HepG2 (cell line): Measurements from ENCODE around the gene ABCB4. TPM values are rescaled to one million over a fixed set of nuclear protein-coding genes. Genes with fewer than 3 reads are reported as not detected.

ENCODE experiments used
- ATAC-seq: fragments of 200-7000 bp; cut with Tn5 transposase; 3 replicates; pipeline ENCODE4 v1.9.1; 2020; ENCODE audit warnings: mild to moderate bottlenecking, moderate library complexity
- BruUV-seq: library from RNA; stranded (reverse); fragments of 400-500 nt; replicated peaks from 2 replicates; lab custom pipeline; 2021; lab: Mats Ljungman, UMichigan
- CTCF ChIA-PET: fragments of 300-600 bp; formaldehyde crosslinking; extraction: SDS; loops from one replicate; lab custom pipeline; 2021; ENCODE audit warnings: low total read pairs, inconsistent platforms, low intra/inter-chr PET ratio; lab: Yijun Ruan, JAX
- POLR2A ChIA-PET: fragments of 350-600 bp; sonication (Branson Sonifier 250); formaldehyde crosslinking; loops from one replicate; lab custom pipeline; 2020; ENCODE audit warnings: antibody characterized with exemption, inconsistent platforms; lab: Yijun Ruan, JAX
- DNase-seq: peaks from one replicate; pipeline ENCODE4 v3.0.0-alpha.2; 2015; ENCODE audit warnings: low spot score
- FAIRE-seq: peaks from 3 replicates; lab custom pipeline; 2011; peaks lifted over from hg19 to GRCh38; lab: Jason Lieb, UNC
- H2AFZ ChIP-seq: one replicate; pipeline ENCODE4 v1.6.1; 2011; ENCODE audit warnings: low read length, inconsistent platforms
- H3K27ac ChIP-seq: fragments of 300-600 bp; 3 replicates; pipeline ENCODE4 v1.8.0; 2011; ENCODE audit warnings: mixed run types, mild to moderate bottlenecking, mixed read lengths, low read length, inconsistent platforms; ENCODE audit not compliant: insufficient read depth; ENCODE audit errors: extremely low read length
- H3K27me3 ChIP-seq, 2 experiments: fragments of 200-600 bp in 1 of 2; 2 replicates in 1 of 2; 3 replicates in 1 of 2; pipeline versions ENCODE4 v1.6.0 to v1.8.0; 2011; ENCODE audit warnings: low read length in 2 of 2, mild to moderate bottlenecking in 2 of 2, moderate library complexity in 2 of 2, inconsistent platforms in 1 of 2; ENCODE audit not compliant: insufficient read depth in 2 of 2, control insufficient read depth in 1 of 2
- H3K36me3 ChIP-seq, 2 experiments: fragments of 200-600 bp in 1 of 2; replicated peaks in 1 of 2; 2 replicates in 1 of 2; 3 replicates in 1 of 2; pipeline versions ENCODE4 v1.5.1 to v1.8.0; 2011; ENCODE audit warnings: low read length in 2 of 2, inconsistent platforms in 1 of 2; ENCODE audit not compliant: insufficient read depth in 2 of 2, control insufficient read depth in 1 of 2
- H3K4me1 ChIP-seq: 2 replicates; pipeline ENCODE4 v1.5.1; 2012; ENCODE audit warnings: low read length, inconsistent platforms; ENCODE audit not compliant: insufficient read depth
- H3K4me2 ChIP-seq: 2 replicates; pipeline ENCODE4 v1.6.0; 2011; ENCODE audit warnings: low read depth, low read length, inconsistent platforms
- H3K4me3 ChIP-seq, 3 experiments: fragments of 200-600 bp in 1 of 3; sonication (generic), shearing (Covaris generic) in 1 of 3; replicated peaks in 1 of 3; 2 replicates each; pipeline ENCODE4 v1.5.1; 2011 to 2016; ENCODE audit warnings: low read length in 3 of 3, inconsistent platforms in 2 of 3, low read depth in 2 of 3, mild to moderate bottlenecking in 2 of 3, control low read depth in 1 of 3, mixed read lengths in 1 of 3; ENCODE audit not compliant: insufficient read depth in 1 of 3
- H3K79me2 ChIP-seq: one replicate; pipeline ENCODE4 v1.6.1; 2011; ENCODE audit warnings: low read length, inconsistent platforms; ENCODE audit not compliant: insufficient read depth
- H3K9ac ChIP-seq: 2 replicates; pipeline ENCODE4 v1.6.0; 2011; ENCODE audit warnings: mild to moderate bottlenecking, low read depth, low read length, inconsistent platforms; ENCODE audit not compliant: insufficient read depth
- H3K9me3 ChIP-seq: 2 replicates; pipeline ENCODE4 v1.5.1; 2012; ENCODE audit warnings: mild to moderate bottlenecking, low read length
- H4K20me1 ChIP-seq: 2 replicates; pipeline ENCODE4 v1.6.0; 2011; ENCODE audit warnings: inconsistent platforms, mild to moderate bottlenecking, low read length, moderate library complexity; ENCODE audit not compliant: insufficient read depth
- NONO ChIP-seq, 2 experiments: fragments of 450-650 bp in 1 of 2; sonication (generic) in 1 of 2; formaldehyde crosslinking in 1 of 2; IDR thresholded peaks in 1 of 2; conservative IDR thresholded peaks in 1 of 2; 2 replicates each; pipeline versions ENCODE4 v1.6.1 to v1.8.0; 2017 to 2022; ENCODE audit warnings: mild to moderate bottlenecking in 1 of 2, missing genetic modification reagents in 1 of 2, moderate library complexity in 1 of 2
- NR2F2 ChIP-seq: IDR thresholded peaks from 2 replicates; pipeline ENCODE4 v1.6.1; 2012; ENCODE audit warnings: low read depth, inconsistent platforms, borderline replicate concordance
- PHF21A ChIP-seq: sonication (generic); formaldehyde crosslinking; IDR thresholded peaks from 2 replicates; pipeline ENCODE4 v1.5.0; 2020; ENCODE audit warnings: mild to moderate bottlenecking, missing genetic modification reagents
- RAD51 ChIP-seq: fragments of 450-650 bp; IDR thresholded peaks from 2 replicates; pipeline ENCODE4 v1.6.1; 2016; ENCODE audit warnings: borderline replicate concordance
- TMF1 ChIP-seq: sonication (generic); formaldehyde crosslinking; IDR thresholded peaks from 2 replicates; pipeline ENCODE4 v1.8.1; 2022; ENCODE audit warnings: low read depth, missing genetic modification reagents
- ZNF776 ChIP-seq: sonication (generic); formaldehyde crosslinking; IDR thresholded peaks from 2 replicates; pipeline ENCODE4 v1.4.0; 2020; ENCODE audit warnings: mild to moderate bottlenecking, missing genetic modification reagents
- WGBS: methylation state at CpG from one replicate; pipeline ENCODE4 v1.1.6; 2017; ENCODE audit warnings: low lambda C conversion rate; 5-methylcytosine and 5-hydroxymethylcytosine counted together
- in situ Hi-C: cut with HindIII; loops from 2 replicates; pipeline ENCODE4 v1.10.0; 2017; ENCODE audit warnings: low pct_unique_long_range_greater_than_20kb; ENCODE audit not compliant: extremely low pct_ligation_motif_present
- intact Hi-C: fragments of 100-400 bp; cut with micrococcal nuclease; formaldehyde crosslinking; loops from one replicate; pipeline ENCODE4 v1.10.0; 2022; ENCODE audit not compliant: unreplicated experiment
- polyA plus RNA-seq, 8 experiments: library from polyadenylated mRNA; depleted of rRNA in 3 of 8; stranded (reverse) in 7 of 8; unstranded in 1 of 8; fragments of >200 nt; fragmentation: Illumina TruSeq in 4 of 8; extraction: Trizol in 4 of 8; gene quantifications; 2 replicates each; pipeline versions ENCODE4 v1.2.1 to v1.2.3, GENCODE V29; 2011 to 2016; ENCODE audit warnings: low read depth in 4 of 8, missing spikeins in 1 of 8, mixed read lengths in 1 of 8; ENCODE audit not compliant: insufficient read depth in 1 of 8
- total RNA-seq, 5 experiments: library from RNA; depleted of rRNA; stranded (reverse); fragments of >200 nt; fragmentation: Illumina TruSeq; extraction: Trizol; gene quantifications; 2 replicates each; pipeline ENCODE4 v1.2.3, GENCODE V29; 2016; ENCODE audit warnings: low read depth in 1 of 5
- TF ChIP-seq, protein P1 (sequence below): sonication (generic); formaldehyde crosslinking; IDR thresholded peaks from 2 replicates; pipeline ENCODE4 v1.5.0; 2020; ENCODE audit warnings: mild to moderate bottlenecking, missing genetic modification reagents, moderate library complexity
- TF ChIP-seq, protein P2 (sequence below): sonication (generic); formaldehyde crosslinking; IDR thresholded peaks from 2 replicates; pipeline ENCODE4 v1.4.0; 2020; ENCODE audit warnings: low read depth, mild to moderate bottlenecking, missing genetic modification reagents
- TF ChIP-seq, protein P3 (sequence below): sonication (generic); formaldehyde crosslinking; IDR thresholded peaks from 2 replicates; pipeline ENCODE4 v1.5.1; 2020; ENCODE audit warnings: mild to moderate bottlenecking, missing genetic modification reagents, moderate library complexity

Gene ABCB4
- total and polyA plus RNA-seq, 2 of the 13 experiments (the other 11 are each of a cell fraction or from before 2014, with no cell fraction given): 18.0 to 32.4 TPM

DNA sequence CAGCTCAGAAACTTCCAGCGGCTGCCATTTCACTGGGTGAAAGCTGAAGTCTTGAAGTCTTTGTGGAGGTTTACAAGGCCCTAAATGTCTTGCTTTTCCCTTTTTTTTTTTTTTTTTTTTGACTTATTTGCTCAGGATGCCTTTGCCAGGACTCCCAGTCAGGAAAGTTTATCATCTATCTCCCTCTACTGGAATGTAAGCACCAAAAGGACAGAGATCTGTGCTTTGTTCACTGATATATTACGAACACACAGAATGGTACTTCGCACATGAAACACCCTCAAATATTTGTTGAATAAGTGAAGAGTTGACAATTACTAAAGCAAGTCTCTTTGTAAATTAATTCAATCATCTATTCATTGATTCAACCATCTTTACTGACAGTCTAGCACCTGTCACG, 23.2 kb downstream of the ABCB4 start:
- TF ChIP-seq, protein P1, sequence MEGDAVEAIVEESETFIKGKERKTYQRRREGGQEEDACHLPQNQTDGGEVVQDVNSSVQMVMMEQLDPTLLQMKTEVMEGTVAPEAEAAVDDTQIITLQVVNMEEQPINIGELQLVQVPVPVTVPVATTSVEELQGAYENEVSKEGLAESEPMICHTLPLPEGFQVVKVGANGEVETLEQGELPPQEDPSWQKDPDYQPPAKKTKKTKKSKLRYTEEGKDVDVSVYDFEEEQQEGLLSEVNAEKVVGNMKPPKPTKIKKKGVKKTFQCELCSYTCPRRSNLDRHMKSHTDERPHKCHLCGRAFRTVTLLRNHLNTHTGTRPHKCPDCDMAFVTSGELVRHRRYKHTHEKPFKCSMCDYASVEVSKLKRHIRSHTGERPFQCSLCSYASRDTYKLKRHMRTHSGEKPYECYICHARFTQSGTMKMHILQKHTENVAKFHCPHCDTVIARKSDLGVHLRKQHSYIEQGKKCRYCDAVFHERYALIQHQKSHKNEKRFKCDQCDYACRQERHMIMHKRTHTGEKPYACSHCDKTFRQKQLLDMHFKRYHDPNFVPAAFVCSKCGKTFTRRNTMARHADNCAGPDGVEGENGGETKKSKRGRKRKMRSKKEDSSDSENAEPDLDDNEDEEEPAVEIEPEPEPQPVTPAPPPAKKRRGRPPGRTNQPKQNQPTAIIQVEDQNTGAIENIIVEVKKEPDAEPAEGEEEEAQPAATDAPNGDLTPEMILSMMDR (CRISPR knock-in tag): peak; percentile 17
- TF ChIP-seq NONO (IDR thresholded peaks at IDR 0.05): no peak
- TF ChIP-seq NONO (CRISPR knock-in tag; conservative IDR thresholded peaks at IDR 0.05): no peak
- Histone ChIP-seq H3K27me3 (no peaks in the 10 kb centered on the region), H2AFZ (no peak overlapping the region), H3K4me2 (no peak overlapping the region), H3K79me2 (no peaks in the 10 kb centered on the region), H3K4me3 (no peak overlapping the region), H3K36me3 (peaks cover 4 to 48% of the 10 kb centered on the region in 2 experiments; a peak in 4 of 5 replicates), H3K27ac (no peak overlapping the region), H3K4me1 (peaks cover 24% of the 10 kb centered on the region), H3K9ac (no peak overlapping the region), H3K9me3 (no peaks in the 10 kb centered on the region), H4K20me1 (no peaks in the 10 kb centered on the region)
- no peak for DNase-seq
- POLR2A ChIA-PET: no interaction called here
- in situ Hi-C loops: no loop called here
- intact Hi-C loops: no loop called here
- CTCF ChIA-PET: no interaction called here
- no TSS peak for BruUV-seq
- WGBS: 99% methylated on average over 4 of the region's 4 CpGs
- ATAC-seq: no peak; the same call in 2 of the 3 replicates
- no peak for FAIRE-seq

DNA sequence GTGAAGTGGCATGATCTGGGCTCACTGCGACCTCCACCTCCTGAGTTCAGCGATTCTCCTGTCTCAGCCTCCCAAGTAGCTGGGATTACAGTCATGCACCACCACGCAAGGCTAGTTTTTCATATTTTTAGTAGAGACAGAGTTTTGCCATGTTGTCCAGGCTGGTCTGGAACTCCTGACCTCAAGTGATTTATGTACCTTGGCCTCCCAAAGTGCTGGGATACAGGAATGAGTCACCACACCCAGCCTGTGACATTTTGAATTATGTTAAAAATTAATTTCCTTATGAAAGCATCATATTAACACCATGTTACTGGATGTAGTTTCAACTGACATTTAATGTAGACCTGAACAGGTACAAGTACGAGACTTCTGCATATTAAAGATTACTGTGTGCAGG, 24.3 kb downstream of the ABCB4 start:
- Histone ChIP-seq H3K79me2 (no peaks in the 10 kb centered on the region), H3K4me1 (peaks cover 13% of the 10 kb centered on the region), H3K4me3 (no peak overlapping the region), H3K36me3 (peaks cover 4 to 56% of the 10 kb centered on the region in 2 experiments; a peak in 4 of 5 replicates), H3K27ac (no peak overlapping the region), H3K27me3 (no peaks in the 10 kb centered on the region), H4K20me1 (no peaks in the 10 kb centered on the region), H3K9ac (no peak overlapping the region), H3K9me3 (no peaks in the 10 kb centered on the region), H3K4me2 (no peak overlapping the region), H2AFZ (no peak overlapping the region)
- BruUV-seq: no TSS peak
- CTCF ChIA-PET: no interaction called here
- WGBS: 99% methylated on average over 4 of the region's 4 CpGs
- no peak for DNase-seq
- POLR2A ChIA-PET: no interaction called here
- intact Hi-C loops (no loop called here), in situ Hi-C loops (no loop called here)
- no peak for ATAC-seq
- FAIRE-seq: no peak
- TF ChIP-seq TMF1 (CRISPR knock-in tag) (no peak), PHF21A (CRISPR knock-in tag) (no peak), ZNF776 (no peak), RAD51 (no peak), NR2F2 (no peak)
- TF ChIP-seq, protein P2, sequence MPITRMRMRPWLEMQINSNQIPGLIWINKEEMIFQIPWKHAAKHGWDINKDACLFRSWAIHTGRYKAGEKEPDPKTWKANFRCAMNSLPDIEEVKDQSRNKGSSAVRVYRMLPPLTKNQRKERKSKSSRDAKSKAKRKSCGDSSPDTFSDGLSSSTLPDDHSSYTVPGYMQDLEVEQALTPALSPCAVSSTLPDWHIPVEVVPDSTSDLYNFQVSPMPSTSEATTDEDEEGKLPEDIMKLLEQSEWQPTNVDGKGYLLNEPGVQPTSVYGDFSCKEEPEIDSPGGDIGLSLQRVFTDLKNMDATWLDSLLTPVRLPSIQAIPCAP (CRISPR knock-in tag): no peak
- TF ChIP-seq, protein P3, sequence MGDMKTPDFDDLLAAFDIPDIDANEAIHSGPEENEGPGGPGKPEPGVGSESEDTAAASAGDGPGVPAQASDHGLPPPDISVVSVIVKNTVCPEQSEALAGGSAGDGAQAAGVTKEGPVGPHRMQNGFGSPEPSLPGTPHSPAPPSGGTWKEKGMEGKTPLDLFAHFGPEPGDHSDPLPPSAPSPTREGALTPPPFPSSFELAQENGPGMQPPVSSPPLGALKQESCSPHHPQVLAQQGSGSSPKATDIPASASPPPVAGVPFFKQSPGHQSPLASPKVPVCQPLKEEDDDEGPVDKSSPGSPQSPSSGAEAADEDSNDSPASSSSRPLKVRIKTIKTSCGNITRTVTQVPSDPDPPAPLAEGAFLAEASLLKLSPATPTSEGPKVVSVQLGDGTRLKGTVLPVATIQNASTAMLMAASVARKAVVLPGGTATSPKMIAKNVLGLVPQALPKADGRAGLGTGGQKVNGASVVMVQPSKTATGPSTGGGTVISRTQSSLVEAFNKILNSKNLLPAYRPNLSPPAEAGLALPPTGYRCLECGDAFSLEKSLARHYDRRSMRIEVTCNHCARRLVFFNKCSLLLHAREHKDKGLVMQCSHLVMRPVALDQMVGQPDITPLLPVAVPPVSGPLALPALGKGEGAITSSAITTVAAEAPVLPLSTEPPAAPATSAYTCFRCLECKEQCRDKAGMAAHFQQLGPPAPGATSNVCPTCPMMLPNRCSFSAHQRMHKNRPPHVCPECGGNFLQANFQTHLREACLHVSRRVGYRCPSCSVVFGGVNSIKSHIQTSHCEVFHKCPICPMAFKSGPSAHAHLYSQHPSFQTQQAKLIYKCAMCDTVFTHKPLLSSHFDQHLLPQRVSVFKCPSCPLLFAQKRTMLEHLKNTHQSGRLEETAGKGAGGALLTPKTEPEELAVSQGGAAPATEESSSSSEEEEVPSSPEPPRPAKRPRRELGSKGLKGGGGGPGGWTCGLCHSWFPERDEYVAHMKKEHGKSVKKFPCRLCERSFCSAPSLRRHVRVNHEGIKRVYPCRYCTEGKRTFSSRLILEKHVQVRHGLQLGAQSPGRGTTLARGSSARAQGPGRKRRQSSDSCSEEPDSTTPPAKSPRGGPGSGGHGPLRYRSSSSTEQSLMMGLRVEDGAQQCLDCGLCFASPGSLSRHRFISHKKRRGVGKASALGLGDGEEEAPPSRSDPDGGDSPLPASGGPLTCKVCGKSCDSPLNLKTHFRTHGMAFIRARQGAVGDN (CRISPR knock-in tag): no peak
